Limb (tissue), 2 donors: ENCODE results near the gene MED13.
"Not testable (repeated sequence)": the region's sequence is repeated elsewhere in the genome, so short reads cannot be mapped to it uniquely, and the experiment has no call there.

Experiments used
- DNase-seq, 2 donors: peaks; one replicate each; pipeline ENCODE4 v3.0.0-alpha.2; 2016; ENCODE audit errors: extremely low spot score in 2 of 2

Gene MED13

DNA sequence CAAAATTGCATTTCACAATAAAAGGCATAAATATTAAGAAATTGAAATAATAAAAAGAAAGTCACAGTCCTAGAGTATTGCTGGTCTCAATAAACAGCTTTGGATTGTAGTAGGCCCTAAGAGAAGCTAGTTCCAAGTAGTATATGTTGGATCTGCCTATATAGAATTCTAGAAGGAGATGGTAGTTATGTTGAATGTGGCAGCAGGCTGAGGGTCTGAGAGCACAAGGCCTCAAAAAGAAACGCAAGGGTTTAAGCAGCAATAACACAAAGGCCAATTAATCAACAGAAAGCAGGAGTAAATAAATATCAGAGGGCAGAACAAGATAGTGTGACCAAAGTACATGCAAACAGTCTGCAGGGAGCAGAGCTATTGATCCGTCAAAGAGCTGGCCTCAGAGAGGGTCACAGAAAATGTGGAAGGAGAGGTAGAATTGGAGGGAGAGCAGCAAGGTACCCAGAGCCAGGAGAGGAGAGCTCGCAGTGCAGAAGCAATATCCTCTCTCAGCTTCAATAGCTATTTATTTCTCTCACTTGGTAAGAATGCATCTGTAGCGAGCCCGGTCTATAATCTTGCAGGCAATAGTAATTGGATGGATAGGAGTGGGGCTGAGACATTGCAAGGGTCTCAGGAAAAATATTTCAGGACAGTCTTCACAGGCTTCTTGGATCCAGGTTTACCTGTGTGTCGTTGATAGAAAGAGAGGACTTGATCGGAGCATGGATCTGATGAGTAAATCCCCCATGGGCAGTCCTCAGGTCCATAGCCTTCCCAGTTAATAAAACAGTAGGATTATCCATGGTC is 25.1 kb upstream of the MED13 start:
- no peak for DNase-seq

DNA sequence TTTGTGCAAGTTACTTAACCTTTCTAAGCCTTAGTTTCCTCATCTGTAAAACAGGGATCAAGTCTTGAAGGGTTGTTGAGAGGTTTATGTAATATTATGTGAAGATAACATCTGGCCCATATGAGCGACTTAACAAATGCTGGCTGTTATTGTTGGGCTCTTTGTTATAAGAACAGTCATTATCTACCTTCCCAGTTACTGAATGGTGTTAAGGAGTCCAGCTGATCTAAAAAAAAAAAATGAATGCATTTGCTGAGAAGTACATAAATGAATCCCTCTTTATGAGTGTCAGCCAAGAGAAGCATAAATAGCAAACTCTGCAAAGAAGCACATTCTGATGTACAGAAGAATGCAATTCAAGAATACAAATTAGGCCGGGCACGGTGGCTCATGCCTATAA is 24.3 kb upstream of the MED13 start:
- DNase-seq = no peak

DNA sequence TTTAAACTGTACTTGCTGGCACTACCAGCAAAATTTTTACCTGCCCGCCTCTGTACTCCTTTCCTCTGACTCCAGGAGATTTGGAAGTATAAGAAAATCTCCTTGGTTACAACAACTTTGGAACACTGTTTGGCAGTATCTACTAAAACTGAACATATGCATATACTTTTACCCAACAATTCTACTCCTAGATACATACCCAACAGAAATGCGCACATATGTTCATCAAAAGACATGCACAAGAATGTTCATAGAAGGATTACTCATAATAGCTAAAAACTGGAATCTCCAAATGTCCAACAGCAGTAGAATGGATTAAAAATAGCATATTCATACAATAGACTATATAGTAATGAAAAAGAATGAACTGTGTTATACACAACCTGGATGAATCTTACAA is 21.7 kb upstream of the MED13 start:
- DNase-seq = no peak

DNA sequence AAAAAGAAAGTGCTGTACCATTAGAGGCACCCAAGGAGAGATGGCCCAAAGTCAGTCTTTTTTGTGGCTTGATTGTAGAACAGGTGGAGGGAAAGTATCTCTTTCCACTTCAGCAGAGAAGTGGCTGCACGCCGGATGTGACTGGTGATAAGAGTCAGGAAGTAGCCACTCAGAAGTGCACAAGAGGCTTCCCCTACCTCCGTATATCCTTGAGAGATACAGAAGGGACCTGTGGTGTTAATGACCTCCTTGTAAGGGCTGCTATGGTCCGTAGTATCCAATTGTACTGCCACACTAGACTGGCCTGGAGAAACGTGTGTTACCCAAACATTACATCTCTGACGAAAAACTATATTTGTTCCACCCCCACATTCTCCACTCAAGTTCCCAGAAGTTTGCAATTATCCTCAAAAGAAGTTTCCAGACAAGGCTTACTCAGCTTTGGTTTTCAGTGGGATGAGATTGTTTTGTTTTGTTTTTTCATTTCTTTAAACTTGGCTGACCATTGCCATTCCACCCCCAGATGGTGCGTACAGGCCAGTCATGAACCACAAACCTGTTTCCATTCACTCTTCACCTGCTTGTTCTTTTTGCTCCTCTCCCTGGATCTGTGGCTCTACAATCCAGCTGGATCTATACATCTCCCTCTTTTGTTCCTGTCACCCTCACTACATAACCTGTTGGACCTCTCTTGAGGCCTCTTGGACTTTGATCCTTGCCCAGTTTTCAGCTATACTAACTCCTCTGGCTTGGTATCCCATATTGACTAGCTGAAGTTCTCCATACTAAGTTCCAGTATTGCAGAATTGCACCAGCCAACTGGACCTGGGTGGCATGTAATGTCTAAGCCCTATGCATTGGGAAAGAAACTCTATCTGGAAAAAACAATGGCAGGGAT is 20.7 kb upstream of the MED13 start:
- DNase-seq = no peak

DNA sequence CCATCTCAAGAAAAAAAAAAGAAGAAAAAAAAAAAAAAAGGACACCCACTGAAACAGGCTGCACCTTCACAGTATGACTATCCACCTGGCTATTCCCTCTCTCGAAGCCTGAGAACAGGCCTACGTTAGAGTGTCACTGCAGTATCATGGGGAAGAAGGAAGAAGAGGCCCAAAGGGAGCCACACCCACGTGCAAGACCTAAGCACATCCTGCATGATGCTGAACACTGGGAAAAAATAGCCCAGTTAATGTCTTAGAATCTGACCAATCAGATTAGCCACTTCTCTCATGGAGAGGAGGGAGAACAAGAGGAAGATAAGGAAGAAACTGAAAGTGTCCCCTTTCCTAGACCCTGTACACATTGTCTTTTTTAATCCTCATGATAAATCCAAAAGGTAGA is 19.5 kb upstream of the MED13 start:
- DNase-seq = no peak

DNA sequence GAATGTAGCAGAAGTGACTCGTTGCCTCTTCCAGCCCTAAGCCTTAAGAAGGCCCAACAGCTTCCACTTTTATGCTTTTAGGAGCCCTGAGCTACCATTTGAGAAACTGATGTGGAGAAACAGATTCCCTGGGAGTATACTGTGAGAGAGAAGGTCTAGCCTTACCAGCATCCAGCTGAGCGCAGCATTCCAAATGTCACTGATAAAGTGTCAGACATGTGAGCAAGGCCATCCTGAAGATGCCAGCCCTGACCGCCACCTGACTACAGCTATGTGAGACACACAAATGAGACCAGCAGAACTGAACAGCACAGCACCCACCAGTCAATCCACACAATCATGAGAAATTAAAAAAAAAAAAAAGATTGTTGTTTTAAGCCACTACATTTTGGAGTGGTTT is 18.6 kb upstream of the MED13 start:
- no peak for DNase-seq

DNA sequence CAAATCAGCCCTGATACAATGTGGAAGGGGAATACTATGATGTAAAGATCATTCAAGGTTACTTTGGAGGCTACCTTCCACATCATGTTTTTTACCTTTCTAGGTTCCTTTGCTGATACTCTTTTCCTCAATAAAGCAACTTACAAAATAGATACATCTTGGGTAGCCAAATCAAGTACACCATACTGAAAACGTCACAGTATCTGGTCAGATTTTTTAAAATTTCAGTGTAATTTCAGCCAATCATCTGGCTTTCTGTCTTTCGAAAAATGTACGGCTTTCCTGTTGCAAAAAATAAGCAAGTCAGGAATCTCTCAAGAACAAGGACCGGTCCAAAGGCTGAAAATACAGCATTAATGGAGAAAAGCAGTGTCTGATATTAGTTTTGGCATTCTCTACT is 15.6 kb upstream of the MED13 start:
- DNase-seq = no peak

DNA sequence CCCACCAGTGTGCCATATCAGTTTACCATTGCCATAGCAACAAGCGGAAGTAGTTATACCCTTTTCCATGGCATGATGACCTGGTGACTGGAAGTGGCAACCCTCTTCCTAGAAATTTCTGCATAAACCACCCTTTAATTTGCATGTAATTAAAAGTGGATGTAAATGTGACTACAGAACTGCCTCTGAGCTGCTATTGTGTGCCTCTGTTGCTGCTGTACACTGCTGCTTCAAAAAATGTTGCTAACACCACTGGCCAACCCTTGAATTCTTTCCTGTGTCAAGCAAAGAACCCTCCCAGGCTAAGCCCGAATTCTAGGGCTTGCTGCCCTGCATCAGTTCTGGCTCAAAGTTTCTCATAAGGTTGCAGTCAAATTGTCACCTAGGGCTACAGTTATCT is 12.9 kb upstream of the MED13 start:
- DNase-seq = no peak

DNA sequence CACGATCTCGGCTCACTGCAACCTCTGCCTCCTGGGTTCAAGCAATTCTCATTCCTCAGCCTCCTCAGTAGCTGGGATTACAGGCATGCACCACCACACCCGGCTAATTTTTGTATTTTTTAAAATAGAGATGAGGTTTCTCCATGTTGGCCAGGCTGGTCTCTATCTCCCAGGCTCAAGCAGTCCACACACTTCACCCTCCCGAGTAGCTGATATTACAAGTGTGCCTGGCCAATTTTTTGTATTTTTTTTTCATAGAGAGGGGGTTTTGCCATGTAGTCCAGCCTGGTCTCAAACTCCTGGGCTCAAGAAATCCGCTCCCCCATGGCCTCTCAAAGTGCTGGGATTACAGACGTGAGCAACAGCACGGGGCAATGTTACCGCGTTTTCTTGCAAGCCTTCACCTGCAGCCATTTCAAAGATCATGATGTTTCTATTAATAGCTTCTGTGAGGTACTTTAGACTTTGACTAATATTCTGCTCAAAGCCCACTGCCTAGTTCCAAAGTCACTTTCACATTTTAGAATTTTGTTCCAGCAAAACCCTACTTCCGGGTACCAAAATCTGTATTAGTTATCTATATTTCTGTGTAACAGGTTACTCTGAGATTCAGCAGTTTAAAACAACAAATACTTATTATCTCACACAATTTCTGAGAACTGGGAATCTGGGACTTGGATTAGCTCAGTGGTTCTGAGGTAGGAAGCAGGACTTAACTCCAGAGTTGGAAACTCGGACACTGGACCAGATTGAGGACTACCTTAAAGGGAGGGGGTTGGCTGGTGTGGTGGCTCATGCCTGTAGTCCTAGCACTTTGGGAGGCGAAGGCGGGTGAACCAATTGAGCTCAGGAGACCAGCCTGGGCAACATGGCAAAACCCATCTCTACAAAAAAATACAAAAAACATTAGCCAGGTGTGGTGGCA is 12.0 kb upstream of the MED13 start:
- DNase-seq = no peak

DNA sequence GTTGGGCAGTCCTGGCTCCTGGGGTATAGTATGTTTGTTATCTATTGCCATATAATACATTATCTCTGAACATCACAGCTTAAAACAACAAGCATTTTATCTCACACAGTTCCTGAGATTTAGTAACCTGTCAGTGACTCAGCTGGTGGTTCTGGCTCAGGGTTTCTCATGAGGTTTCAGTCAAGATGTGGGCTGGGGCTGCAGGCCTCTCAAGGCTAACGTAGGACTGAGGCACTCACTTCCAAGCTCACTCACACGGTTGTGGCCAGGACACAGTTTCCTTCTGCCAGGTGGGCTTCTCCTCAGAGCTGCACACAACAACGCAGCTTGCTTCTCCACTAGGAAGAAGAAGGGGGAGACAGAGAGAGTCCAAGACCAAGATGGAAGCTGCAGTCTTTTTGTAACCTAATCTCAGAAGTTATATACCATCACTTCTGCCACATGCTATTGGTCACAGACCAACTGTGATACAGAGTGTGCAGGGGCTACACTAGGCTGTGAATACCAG is 10.3 kb upstream of the MED13 start:
- no peak for DNase-seq

DNA sequence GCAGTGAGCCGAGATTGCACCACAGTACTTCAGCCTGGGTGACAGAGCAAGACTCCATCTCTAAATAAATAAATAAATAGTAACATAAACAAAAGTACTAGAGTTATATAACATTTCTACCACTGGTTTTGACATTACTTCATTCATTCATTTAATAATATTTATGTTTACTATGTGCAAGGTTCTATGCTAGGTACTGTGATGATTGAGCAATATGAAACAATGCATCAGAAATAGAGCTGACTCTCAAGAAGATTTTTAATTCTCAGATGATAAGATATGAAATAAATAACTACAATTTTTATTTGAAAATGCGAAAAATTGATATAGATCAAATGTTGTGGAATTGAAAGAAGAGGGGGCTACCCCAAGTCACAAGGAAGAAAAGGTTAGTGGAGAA is 8.9 kb upstream of the MED13 start:
- no peak for DNase-seq

DNA sequence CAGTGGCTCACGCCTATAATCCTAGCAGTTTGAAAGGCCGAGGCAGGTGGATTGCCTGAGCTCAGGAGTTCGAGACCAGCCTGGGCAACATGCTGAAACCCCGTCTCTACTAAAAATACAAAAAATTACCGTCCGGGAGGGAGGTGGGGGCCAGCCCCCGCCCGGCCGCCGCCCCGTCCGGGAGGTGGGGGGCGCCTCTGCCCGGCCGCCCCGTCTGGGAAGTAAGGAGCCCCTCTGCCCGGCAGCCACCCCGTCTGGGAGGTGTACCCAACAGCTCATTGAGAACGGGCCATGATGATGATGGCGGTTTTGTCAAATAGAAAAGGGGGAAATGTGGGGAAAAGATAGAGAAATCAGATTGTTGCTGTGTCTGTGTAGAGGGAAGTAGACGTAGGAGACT is 7.8 kb upstream of the MED13 start:
- not testable (repeated sequence) for DNase-seq

DNA sequence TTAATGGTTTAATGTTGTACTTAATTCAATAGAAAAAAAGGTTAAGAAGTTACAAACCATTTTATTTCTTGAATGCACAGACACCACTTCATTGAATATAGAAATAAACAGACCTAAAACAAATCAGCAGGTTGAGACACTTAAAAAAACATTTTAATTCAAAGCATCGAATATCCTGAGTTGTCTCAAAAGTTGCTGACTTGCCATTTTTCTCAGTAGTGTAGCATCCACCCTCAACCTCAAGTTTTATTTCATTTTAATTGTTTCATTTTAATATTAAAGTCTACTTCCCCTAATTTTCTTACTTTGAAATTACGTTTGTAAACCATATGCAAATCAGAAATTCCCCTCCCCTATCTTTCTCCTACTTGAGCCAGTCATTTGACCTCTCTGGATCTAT is 5.8 kb upstream of the MED13 start:
- no peak for DNase-seq

DNA sequence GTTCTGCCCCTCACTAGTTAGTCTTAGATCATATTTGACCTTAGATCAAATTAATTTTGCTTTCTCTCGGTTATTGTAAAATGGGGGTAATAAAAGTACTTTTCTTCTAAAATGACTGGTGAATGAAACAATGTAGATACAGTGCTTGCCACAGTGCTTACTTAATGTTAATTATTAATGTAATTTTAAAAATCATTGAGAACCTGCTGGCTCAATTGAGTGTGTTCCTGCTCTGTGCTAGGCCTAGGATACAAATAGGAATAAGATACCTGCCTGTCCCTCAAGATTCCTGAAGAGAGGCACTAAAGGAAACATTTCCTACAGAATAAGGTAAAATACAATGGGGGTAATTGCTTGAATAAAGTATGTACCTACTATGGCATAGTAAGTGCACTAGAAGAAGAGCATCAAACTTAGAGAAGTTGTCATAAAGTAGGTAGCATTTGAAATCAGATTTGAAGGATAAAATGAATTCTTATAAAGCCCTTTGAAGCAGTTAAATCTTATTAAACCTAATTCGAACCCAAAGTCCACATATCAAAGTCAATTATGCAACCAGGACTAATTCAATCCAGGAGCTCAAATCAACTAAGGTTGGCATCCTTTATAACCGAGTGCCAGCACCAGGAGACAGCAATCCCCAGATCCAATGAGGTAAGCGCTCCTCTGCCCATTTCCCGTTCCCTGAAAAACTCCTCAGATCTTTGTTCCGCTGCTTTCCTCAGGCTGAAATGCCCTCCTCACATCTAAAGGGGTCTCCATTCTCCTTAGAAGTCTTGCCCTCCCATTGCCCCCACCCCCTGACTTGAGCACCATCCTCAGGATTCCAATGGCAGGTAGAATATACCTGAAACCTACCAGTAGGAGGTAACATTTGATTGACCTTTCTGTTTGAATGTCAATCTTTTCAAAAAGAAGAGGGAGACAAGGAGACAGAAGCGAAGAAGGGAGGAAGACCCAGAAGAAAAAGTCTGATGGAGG is 2.4 kb upstream of the MED13 start:
- no peak for DNase-seq

DNA sequence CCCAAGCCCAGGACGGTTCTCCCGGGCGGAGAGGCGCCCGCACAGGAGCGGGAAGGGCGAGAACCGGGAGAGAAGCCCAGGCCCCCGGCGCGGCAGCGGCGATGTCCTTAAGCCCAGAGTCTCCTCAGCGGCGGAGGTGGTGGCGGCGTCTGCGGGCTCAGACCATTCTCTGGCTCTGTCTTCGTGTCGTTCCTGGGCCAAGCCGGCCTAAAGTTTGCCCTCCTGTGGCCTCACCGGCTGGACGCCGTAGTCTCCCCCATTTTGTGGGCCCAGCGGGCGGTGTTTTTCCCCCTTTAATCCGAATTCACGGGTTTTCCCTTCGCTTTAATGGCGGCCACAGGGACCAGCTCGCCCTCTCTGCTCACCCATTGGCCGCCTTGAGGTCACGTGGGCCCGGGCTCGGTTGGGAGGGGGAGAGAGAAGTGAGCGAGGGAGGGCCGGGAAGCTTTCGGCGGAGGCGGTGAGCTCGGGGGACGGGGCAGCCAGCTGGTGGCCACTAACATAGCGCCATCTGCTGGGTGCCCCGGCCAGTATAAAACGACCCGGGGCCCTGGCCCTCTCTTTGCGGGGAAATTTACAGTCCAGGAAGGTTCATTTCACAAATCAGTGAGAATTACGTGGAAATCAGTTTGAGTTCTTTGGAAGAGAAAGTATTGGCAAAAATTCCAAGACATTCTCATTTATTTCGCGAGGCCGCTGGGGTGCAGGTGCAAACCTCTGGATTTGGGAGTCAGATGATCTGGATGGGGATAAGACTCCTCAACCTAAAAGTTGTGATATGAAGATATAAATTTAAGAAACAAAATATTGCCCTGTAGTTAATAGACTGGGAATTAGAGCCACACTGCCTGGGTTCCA is 762 bp upstream of the MED13 start:
- DNase-seq = peak; percentile 98

DNA sequence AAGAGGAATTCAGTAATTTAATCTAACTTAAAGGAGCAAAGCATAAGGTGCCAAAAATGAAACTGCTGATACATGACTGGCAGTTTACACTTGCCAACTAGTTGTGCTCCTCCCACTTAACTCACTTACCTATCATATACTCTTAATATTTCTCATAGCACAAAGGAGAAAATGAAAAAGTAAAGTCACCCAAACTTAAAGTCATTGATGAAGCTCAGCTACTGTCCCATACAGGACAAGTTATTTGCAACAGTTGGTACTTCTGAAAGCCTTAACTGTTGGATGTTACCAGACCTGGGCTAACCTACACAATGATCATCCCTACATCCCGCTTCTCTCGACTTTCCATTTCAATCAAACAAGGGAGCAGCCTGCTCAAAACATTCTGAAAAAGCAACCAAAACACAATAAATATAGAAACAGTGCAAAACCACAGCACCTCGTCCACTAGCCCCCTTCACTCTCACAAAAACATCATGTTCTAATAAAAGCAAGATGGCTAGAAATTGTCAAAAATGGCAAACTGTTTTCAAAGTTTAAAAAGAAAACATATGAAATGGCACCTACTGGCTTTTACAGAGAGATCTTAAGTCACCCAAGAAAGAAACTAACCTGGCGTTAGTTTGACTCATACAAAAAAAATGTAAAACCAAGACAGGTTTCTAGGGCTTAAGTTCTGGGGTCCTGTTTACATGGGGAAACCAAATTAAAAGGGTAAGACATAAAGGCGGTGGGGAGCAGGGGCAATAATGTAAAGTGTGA is 868 bp downstream of the MED13 start:
- no peak for DNase-seq

DNA sequence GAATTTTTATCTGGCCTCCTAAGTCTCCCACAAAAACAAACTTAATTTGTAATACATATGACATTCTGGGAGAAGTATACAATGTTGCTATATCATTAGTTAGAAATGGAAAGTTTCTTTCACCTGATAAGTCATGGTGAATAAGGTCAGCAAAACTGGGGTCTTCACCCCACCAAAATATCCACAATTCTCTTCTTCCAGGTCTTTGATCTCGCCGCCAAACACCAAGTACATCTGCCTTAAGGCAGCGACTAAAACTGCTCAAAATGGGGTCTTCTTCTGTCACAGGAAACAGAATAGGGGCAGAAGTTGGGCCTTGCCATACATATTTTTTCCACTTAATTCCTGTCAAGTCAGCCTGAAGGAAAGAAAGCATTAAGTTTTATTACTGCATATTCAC is 2.1 kb downstream of the MED13 start:
- no peak for DNase-seq

DNA sequence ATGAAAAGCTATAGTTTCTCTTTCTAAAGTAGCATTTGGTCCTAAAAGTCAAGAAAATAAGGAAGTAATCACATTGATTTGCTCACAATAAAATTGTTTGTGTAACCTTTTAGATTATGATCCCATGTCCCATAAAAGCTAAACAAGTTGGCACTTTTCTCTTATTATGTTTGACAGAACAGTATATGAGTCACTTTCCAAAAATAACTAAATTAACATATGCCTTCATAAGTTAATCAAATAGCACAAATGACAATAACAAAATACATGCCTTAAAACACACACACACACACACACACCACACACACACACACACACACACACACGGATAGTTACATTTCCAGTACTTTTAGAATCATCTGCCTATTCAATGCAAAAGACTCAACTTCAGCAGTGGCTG is 2.8 kb downstream of the MED13 start:
- DNase-seq = no peak

DNA sequence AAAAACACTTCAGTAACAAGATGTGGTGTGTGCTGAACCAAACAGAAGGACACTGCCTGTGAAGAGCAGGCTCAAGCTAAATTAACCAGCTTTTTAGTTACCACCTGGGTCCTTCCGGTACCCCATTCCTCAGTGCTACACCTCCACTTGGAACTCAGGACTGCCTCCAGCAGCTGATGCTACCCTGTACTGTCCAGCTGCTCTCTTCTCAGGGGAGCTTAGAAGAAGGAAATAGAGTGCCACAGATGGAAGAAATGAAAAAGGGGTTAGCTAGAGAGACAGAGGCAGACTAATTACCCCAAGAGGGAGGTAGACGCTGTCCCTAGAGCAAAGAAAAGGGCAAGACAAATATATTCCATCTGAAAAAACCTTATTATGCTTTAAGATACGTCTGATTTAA is 5.7 kb downstream of the MED13 start:
- no peak for DNase-seq
